GM18951 (cell line): ENCODE measurements around the gene ZCWPW2.
A peak's percentile ranks its signal among the peaks of the same experiment; 100 is the strongest.

Experiments
- POLR2A ChIP-seq: IDR thresholded peaks from 4 replicates; pipeline ENCODE4 v1.6.1; 2011; ENCODE audit warnings: mild to moderate bottlenecking; ENCODE audit not compliant: insufficient read length, insufficient read depth; ENCODE audit errors: extremely low read depth
- in situ Hi-C: fragments of 300-500 bp; cut with MboI; formaldehyde crosslinking; loops from one replicate; pipeline ENCODE4 v1.12.0; 2022; ENCODE audit warnings: low sequenced_read_pairs, mixed read lengths, inconsistent platforms; ENCODE audit not compliant: unreplicated experiment

Gene ZCWPW2

GRCh38 chr3:28348629-28349468 lies at the start of gene ZCWPW2, which contains the start of gene AZI2:
Gene ZCWPW2, plus strand, starts transcription at chr3:28348721. Its CDS starts 64,348 bp downstream, at chr3:28413069.
Gene AZI2, minus strand, starts transcription at chr3:28348824. Its CDS starts 8,207 bp downstream, at chr3:28340617.
- in situ Hi-C loops = no loop called here
- TF ChIP-seq POLR2A = peak; percentile 75

- in situ Hi-C loops = no loop called here
These were observed 48.8 kb upstream of the ZCWPW2 start for GRCh38 chr3:28299705-28300104.

GRCh38 chr3:28300345-28300962 lies 48.1 kb upstream of the ZCWPW2 start:
- TF ChIP-seq POLR2A = no peak
- in situ Hi-C loops = no loop called here

More at GRCh38 chr3:28299705-28300104, 48.8 kb upstream of the ZCWPW2 start:
- no peak for TF ChIP-seq POLR2A

GRCh38 chr3:28301688-28302087 lies 46.8 kb upstream of the ZCWPW2 start:
- in situ Hi-C loops = no loop called here
- no peak for TF ChIP-seq POLR2A

- no peak for TF ChIP-seq POLR2A
- in situ Hi-C loops = no loop called here
These were observed 40.3 kb upstream of the ZCWPW2 start for GRCh38 chr3:28308196-28308595.

- no peak for TF ChIP-seq POLR2A
- in situ Hi-C loops = no loop called here
These were observed 32.8 kb upstream of the ZCWPW2 start for GRCh38 chr3:28315711-28316110.

GRCh38 chr3:28316226-28316625 lies 32.3 kb upstream of the ZCWPW2 start:
- no peak for TF ChIP-seq POLR2A
- in situ Hi-C loops = no loop called here

GRCh38 chr3:28317438-28318022 lies 31.0 kb upstream of the ZCWPW2 start:
- in situ Hi-C loops = no loop called here
- TF ChIP-seq POLR2A = no peak

GRCh38 chr3:28320981-28321380 lies 27.5 kb upstream of the ZCWPW2 start:
- no peak for TF ChIP-seq POLR2A
- in situ Hi-C loops = no loop called here

- TF ChIP-seq POLR2A = no peak
- in situ Hi-C loops = no loop called here
These were observed 26.1 kb upstream of the ZCWPW2 start for GRCh38 chr3:28322464-28322863.

- TF ChIP-seq POLR2A = no peak
- in situ Hi-C loops = no loop called here
These were observed 22.0 kb upstream of the ZCWPW2 start for GRCh38 chr3:28326458-28326926.

- in situ Hi-C loops = no loop called here
- TF ChIP-seq POLR2A = no peak
These were observed 20.1 kb upstream of the ZCWPW2 start for GRCh38 chr3:28328188-28329151.
